ENCODE measurements around the gene CDS2. TPM values are rescaled to one million over a fixed set of nuclear protein-coding genes. Genes with fewer than 3 reads are reported as not detected.

CDS2 gene
- polyA plus RNA-seq, 2 of the 4 experiments (the other 2 are of a cell fraction): 44.0 to 106 TPM

DNA sequence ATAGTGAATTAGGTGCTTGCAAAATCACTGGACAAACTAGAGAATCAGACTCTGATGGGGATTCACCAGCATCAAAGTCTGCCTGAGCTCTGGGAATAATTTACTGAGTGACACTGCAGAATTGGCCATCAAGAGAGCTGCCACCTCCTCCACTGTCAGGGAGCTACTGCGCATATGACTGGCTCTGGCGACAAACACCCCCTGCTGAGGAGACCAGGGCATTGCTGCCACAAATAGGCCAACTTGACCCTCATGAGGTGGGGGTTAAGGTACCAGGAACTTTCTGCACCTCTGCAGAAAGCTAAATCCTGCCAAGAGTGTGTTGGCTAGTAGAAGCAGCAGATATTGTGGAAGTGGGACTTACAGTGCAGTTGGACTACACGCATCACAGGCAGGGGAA is 88.0 kb downstream of the CDS2 start:
- FAIRE-seq: no peak
- TF ChIP-seq HOXB5 (CRISPR knock-in tag; IDR thresholded peaks at IDR 0.05) (no peak), JUN (IDR thresholded peaks at IDR 0.05) (no peak), ZNF302 (CRISPR knock-in tag; IDR thresholded peaks at IDR 0.05) (no peak), NR3C1 (IDR thresholded peaks at IDR 0.05) (no peak), EHMT2 (IDR thresholded peaks at IDR 0.05; ENCODE audit: low read depth) (no peak), CHD2 (IDR thresholded peaks at IDR 0.05; ENCODE audit: low read length, partially characterized antibody) (no peak), MYC (IDR thresholded peaks at IDR 0.05; ENCODE audit: borderline replicate concordance, low read length) (no peak)
- TF ChIP-seq, protein P1, sequence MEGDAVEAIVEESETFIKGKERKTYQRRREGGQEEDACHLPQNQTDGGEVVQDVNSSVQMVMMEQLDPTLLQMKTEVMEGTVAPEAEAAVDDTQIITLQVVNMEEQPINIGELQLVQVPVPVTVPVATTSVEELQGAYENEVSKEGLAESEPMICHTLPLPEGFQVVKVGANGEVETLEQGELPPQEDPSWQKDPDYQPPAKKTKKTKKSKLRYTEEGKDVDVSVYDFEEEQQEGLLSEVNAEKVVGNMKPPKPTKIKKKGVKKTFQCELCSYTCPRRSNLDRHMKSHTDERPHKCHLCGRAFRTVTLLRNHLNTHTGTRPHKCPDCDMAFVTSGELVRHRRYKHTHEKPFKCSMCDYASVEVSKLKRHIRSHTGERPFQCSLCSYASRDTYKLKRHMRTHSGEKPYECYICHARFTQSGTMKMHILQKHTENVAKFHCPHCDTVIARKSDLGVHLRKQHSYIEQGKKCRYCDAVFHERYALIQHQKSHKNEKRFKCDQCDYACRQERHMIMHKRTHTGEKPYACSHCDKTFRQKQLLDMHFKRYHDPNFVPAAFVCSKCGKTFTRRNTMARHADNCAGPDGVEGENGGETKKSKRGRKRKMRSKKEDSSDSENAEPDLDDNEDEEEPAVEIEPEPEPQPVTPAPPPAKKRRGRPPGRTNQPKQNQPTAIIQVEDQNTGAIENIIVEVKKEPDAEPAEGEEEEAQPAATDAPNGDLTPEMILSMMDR (IDR thresholded peaks at IDR 0.05): no peak
- Histone ChIP-seq H3K9me3 (no peaks in the 10 kb centered on the region), H3K4me1 (no peaks in the 10 kb centered on the region), H3K4me2 (no peak overlapping the region), H3K27ac (no peak overlapping the region), H3K4me3 (no peak overlapping the region)
- peak in 1 of 2 experiments; percentile 60; a peak in 4 of 6 replicates for ATAC-seq
- CTCF ChIA-PET: interaction anchor here (0.6 to 14.6 kb wide), 4 partner anchors 9 to 234 kb away, joined by 3 to 192 read pairs (median 54); no protein-coding TSS in a partner anchor
- DNase-seq (ENCODE audit: low read depth in 1 of 2, low spot score in 1 of 2): no peak
- POLR2A ChIA-PET: no interaction called here
- WGBS (ENCODE audit: missing lambda C conversion rate): 93% methylated on average over 3 of the region's 3 CpGs

DNA sequence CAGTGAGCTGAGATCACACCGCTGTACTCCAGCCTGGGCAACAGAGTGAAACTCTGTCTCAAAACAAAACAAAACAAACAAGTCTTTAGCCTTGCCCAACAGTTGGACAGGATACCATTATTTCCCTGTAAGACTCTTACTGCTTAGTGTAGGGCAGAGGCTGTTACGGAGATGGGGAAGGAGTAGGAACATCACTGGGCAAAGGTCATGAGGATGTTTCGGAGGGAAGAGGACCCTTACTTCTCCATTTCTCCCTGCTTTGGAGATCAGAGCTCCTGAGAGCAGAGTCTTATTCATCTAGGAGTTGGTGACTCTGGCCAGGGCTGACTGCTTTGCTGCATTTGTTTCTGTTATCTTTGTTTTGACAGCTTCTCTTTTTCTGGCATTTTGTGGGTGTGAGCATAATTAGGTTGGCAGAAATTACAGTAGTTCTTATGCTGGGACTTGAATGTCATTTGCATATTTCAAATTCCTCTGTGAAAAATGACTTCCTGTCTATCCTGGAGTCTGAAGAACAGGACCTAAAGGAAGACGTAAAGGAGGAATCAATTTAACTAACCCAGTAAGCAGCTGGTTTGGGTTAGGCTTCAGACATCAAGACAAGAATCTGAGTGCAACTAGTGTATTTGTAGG is 89.0 kb downstream of the CDS2 start:
- H3K9me3 ChIP-seq: no peaks in the 10 kb centered on the region
- TF ChIP-seq JUNB (IDR thresholded peaks at IDR 0.05) (no peak), GATA3 (IDR thresholded peaks at IDR 0.05; ENCODE audit: borderline replicate concordance) (no peak), FOSL2 (IDR thresholded peaks at IDR 0.05) (no peak), FOSL2 (CRISPR knock-in tag; IDR thresholded peaks at IDR 0.05) (no peak), EHF (CRISPR knock-in tag; IDR thresholded peaks at IDR 0.05) (no peak), RAD21 (conservative IDR thresholded peaks at IDR 0.05 in 1 of 2, IDR thresholded peaks at IDR 0.05 in 1 of 2) (no peak), MAFK (IDR thresholded peaks at IDR 0.05; ENCODE audit: partially characterized antibody) (no peak), RFX5 (IDR thresholded peaks at IDR 0.05) (no peak), HOXB13 (CRISPR knock-in tag; IDR thresholded peaks at IDR 0.05; ENCODE audit: low read depth) (no peak)
- TF ChIP-seq, protein P2, sequence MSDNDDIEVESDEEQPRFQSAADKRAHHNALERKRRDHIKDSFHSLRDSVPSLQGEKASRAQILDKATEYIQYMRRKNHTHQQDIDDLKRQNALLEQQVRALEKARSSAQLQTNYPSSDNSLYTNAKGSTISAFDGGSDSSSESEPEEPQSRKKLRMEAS (IDR thresholded peaks at IDR 0.05): no peak
- TF ChIP-seq, protein P3, sequence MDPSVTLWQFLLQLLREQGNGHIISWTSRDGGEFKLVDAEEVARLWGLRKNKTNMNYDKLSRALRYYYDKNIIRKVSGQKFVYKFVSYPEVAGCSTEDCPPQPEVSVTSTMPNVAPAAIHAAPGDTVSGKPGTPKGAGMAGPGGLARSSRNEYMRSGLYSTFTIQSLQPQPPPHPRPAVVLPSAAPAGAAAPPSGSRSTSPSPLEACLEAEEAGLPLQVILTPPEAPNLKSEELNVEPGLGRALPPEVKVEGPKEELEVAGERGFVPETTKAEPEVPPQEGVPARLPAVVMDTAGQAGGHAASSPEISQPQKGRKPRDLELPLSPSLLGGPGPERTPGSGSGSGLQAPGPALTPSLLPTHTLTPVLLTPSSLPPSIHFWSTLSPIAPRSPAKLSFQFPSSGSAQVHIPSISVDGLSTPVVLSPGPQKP (IDR thresholded peaks at IDR 0.05; ENCODE audit: low read depth, low read length): no peak
- H3K4me1 ChIP-seq: no peaks in the 10 kb centered on the region
- H3K27ac ChIP-seq: no peak overlapping the region
- CTCF ChIA-PET: interaction anchor here (0.6 to 14.6 kb wide), 6 partner anchors 8 to 233 kb away, joined by 3 to 192 read pairs (median 30); no protein-coding TSS in a partner anchor
- FAIRE-seq: no peak
- 96% methylated on average over 4 of the region's 4 CpGs for WGBS (ENCODE audit: missing lambda C conversion rate)
- DNase-seq (ENCODE audit: low read depth in 1 of 2, low spot score in 1 of 2): no peak
- no peak overlapping the region for H3K4me3 ChIP-seq
- no peak overlapping the region for H3K4me2 ChIP-seq
- ATAC-seq: no peak
- POLR2A ChIA-PET: no interaction called here

DNA sequence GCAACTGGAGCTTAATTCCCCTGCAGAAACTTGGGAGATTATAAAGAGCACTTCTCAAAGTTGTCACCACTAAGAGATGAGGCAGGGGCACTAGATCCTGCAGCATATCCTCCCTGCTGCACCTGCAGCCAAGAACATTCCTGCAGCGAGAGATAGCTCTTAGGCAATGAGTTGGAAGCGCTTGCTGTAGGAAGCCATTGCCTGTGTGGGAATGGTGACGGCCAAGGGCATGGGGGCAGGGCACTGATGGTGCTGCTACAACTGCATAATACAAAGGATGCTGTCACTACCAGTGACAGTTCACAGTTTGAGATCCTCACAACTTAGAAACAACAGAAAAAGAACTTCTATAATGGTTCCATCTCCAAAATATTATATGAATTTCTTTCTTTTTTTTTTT is 89.9 kb downstream of the CDS2 start:
- ChIA-PET POLR2A (no interaction called here), CTCF (interaction anchor here (1.2 to 8.0 kb wide), 3 partner anchors 13 to 37 kb away, joined by 3 to 73 read pairs (median 24); no protein-coding TSS in a partner anchor)

More for the DNA sequence above, 89.9 kb downstream of the CDS2 start:
- ATAC-seq: no peak
- Histone ChIP-seq H3K4me1 (no peaks in the 10 kb centered on the region), H3K4me2 (no peak overlapping the region), H3K4me3 (no peak overlapping the region), H3K27ac (no peak overlapping the region), H3K9me3 (no peaks in the 10 kb centered on the region)
- TF ChIP-seq KDM5A (IDR thresholded peaks at IDR 0.05) (no peak), MYC (IDR thresholded peaks at IDR 0.05; ENCODE audit: borderline replicate concordance, low read length) (no peak), RAD21 (conservative IDR thresholded peaks at IDR 0.05 in 1 of 2, IDR thresholded peaks at IDR 0.05 in 1 of 2) (no peak), FOSB (CRISPR knock-in tag; IDR thresholded peaks at IDR 0.05) (no peak), CHD2 (IDR thresholded peaks at IDR 0.05; ENCODE audit: low read length, partially characterized antibody) (no peak), FOXS1 (CRISPR knock-in tag; IDR thresholded peaks at IDR 0.05) (no peak), EHF (CRISPR knock-in tag; IDR thresholded peaks at IDR 0.05) (no peak)
- TF ChIP-seq, protein P2 (IDR thresholded peaks at IDR 0.05): no peak
- TF ChIP-seq, protein P4, sequence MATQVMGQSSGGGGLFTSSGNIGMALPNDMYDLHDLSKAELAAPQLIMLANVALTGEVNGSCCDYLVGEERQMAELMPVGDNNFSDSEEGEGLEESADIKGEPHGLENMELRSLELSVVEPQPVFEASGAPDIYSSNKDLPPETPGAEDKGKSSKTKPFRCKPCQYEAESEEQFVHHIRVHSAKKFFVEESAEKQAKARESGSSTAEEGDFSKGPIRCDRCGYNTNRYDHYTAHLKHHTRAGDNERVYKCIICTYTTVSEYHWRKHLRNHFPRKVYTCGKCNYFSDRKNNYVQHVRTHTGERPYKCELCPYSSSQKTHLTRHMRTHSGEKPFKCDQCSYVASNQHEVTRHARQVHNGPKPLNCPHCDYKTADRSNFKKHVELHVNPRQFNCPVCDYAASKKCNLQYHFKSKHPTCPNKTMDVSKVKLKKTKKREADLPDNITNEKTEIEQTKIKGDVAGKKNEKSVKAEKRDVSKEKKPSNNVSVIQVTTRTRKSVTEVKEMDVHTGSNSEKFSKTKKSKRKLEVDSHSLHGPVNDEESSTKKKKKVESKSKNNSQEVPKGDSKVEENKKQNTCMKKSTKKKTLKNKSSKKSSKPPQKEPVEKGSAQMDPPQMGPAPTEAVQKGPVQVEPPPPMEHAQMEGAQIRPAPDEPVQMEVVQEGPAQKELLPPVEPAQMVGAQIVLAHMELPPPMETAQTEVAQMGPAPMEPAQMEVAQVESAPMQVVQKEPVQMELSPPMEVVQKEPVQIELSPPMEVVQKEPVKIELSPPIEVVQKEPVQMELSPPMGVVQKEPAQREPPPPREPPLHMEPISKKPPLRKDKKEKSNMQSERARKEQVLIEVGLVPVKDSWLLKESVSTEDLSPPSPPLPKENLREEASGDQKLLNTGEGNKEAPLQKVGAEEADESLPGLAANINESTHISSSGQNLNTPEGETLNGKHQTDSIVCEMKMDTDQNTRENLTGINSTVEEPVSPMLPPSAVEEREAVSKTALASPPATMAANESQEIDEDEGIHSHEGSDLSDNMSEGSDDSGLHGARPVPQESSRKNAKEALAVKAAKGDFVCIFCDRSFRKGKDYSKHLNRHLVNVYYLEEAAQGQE (IDR thresholded peaks at IDR 0.05): no peak
- TF ChIP-seq, protein P5, sequence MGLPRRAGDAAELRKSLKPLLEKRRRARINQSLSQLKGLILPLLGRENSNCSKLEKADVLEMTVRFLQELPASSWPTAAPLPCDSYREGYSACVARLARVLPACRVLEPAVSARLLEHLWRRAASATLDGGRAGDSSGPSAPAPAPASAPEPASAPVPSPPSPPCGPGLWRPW (IDR thresholded peaks at IDR 0.05): no peak
- WGBS (ENCODE audit: missing lambda C conversion rate): 92% methylated on average over 3 of the region's 3 CpGs
- DNase-seq (ENCODE audit: low read depth in 1 of 2, low spot score in 1 of 2): no peak
- FAIRE-seq: no peak
